Stimulated activated naive CD4-positive, alpha-beta T cell treated with Interleukin-2 at 50 U/mL for 16 hours (primary cell): ENCODE results near the gene LIPK.
"Not testable (repeated sequence)": the region's sequence is repeated elsewhere in the genome, so short reads cannot be mapped to it uniquely, and the experiment has no call there.

Experiments used
- DNase-seq: peaks from one replicate; lab custom pipeline; 2025; lab: John Stamatoyannopoulos, UW

LIPK gene

GRCh38 chr10:88715517-88715916 lies 9.5 kb downstream of the LIPK start:
- no peak for DNase-seq

DNA sequence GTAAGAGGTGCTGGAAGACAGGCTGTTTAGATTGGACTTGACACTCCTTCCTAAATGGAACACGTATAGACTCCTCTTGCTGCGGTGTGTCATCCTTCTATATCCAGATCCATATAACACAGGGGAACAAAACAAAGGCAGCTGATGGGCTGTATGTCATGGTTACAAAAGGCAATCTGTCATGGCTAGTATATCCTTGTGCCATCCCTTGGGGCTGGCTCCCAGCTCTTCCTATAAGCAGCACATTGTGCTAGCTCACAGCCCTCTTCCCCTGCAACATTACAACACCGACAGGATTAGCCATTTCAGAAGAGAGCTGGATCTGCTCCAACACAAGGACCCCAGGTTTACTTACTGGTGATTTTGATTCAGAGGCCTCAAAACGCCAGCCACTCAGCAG lies 15.3 kb downstream of the LIPK start:
- no peak for DNase-seq

GRCh38 chr10:88725798-88726197 lies 19.7 kb downstream of the LIPK start:
- DNase-seq = no peak

- DNase-seq = no peak
Measured at GRCh38 chr10:88728107-88728763, 22.2 kb downstream of the LIPK start.

DNA sequence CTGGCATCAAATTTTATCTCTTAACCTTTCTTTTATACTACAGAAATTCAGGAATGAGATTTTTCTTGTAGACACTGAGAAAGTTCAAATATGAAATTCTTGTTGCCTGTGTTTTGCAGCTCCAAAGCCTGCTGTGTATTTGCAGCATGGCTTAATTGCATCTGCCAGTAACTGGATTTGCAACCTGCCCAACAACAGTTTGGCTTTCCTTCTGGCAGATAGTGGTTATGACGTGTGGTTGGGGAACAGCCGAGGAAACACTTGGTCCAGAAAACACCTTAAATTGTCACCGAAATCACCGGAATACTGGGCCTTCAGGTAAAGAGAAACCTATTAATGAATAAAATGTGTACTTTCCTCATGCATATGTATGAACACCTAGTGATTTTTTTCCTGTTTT lies 24.8 kb downstream of the LIPK start:
- DNase-seq = no peak

DNA sequence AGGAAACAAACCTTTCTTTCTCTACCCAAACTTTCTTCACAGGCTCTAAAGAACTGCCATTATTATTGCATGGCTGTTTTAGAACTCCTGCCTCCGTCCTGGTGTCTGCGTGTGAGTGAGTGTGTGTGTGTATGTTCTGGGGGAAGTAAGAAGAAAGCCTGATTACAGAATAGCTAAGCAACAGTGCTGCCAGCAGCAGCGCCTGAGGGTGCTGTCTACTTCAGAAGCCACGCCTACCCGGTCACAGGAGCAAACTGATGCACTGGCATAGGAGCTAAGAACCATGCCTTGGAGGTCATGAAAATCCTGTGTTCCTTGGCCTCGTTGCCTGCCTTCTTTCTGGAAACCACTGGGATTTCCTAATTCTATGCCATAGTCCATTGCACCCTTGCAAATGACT lies 25.2 kb downstream of the LIPK start:
- no peak for DNase-seq

DNA sequence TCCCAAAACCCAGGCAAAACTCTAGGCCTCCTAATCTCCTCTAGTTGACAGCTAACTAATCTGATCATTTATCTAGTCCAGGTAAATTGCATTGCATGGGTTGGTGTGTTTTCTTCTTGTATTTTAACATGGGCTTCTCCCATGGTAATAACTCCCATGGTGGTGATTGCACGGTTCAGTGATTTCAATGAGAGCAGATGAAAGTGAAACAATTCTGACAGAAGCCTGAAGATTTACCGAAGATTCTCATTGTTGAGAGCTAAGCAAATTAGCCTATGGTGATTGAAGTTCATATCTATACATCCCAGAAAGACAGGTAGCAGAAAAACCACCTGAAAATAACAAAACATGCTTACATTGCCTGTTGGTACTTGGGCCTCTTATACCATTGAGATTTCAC lies 27.2 kb downstream of the LIPK start:
- no peak for DNase-seq

DNA sequence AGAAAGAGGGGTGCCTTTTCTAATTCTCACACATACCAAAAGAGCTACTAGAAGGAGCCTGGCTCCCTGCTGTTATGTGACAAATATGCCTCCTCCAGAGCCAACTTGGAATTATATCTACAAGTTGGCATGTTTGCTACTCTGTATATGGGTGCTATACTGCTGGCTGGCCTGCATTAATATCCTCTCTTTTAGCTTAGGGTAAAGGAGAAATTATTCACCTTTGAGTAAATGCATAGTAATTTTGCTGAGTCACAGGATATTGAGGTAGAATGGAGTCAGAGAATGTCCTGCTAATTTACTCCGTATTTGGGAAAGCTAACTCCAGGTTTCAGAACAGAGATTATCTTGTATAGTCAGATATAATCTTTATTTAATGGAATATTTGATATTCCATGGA lies 29.6 kb downstream of the LIPK start:
- DNase-seq = no peak

DNA sequence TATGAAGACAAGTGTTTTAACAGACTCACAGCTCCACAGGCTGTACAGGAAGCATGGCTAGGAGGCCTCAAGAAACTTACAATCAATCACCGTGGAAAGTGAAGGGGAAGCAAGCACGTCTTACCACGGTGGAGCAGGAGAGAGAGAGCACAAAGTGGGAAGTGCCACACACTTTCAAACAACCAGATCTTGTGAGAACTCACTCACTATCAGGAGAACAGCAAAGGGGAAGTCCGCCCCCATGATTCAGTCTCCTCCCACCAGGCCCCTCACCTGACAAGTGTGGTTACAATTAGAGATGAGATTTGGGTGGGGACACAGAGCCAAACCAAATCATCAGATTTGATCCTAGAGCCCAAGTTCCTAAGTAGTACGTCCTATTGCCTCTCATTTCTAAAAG lies 35.9 kb downstream of the LIPK start:
- not testable (repeated sequence) for DNase-seq

DNA sequence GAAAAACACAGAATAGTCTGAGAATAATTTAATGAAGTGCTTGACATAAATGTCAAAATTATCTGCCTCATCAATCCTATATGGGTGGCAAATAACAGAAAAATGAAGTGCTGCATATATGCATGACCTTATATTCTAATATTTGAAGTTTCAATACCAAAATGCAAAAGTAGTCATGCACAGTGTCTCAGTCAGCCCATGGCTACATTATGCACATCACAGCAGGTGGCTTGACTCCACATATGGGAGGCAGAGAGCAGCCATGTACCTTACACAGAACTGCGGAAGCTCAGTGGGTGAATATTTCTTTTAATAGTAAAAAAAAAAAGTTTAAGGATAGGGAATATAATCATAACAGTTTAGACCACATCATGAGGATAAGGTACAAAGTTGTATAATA lies 36.4 kb downstream of the LIPK start:
- DNase-seq = no peak

DNA sequence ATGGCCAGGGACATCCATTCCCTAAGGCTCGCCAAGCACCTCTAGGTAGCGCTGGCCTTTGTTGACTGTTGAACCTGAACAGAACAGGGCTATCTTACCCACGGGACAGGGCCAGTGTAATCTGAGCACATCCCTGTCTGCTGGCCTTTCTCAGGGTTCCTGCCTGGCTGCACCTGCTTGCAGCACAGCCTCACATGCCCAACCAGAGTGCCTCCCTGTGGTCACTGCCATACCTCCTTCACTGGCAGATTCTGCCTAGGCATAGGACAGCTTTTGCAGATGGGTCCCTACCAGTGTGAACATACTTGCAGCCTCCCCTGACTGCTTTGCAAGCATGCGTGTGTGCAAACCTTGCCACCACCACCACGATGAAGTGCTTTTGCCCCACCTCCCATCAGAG lies 38.0 kb downstream of the LIPK start:
- DNase-seq = no peak

DNA sequence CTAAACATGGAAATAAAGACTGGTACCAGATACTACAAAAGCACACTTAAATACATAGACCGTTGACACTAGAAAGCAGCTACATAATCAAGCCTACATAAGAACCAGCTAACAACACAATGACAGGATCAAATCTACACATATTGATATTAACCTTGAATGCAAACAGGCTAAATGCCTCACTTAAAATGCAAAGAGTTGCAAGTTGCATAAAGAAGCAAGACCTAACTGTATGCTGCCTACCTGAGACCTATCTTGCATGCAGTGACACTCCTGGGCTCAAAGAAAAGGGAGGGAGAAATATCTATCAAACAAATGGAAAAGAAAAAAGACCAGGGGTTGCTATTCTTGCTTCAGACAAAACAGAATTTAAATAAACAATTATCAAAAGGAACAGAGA lies 39.6 kb downstream of the LIPK start:
- DNase-seq = no peak

DNA sequence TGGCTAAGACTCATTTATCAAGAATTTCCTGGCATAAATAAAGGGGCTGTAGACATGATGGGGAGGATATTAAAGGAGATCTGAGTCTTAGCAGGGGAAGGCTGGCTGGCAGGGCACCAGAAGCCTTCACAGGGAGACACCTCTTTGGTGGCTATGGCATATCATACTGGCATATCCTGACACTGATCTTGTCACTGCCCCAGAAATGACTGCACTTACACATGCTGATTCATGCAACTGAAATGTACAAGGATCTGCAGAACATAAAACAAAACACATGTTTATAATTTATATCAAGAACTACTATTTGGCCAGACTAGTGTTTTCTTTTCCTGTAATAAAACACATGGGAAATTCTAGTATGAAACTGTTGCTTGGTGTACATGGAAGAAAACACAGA lies 48.2 kb downstream of the LIPK start:
- no peak for DNase-seq

DNA sequence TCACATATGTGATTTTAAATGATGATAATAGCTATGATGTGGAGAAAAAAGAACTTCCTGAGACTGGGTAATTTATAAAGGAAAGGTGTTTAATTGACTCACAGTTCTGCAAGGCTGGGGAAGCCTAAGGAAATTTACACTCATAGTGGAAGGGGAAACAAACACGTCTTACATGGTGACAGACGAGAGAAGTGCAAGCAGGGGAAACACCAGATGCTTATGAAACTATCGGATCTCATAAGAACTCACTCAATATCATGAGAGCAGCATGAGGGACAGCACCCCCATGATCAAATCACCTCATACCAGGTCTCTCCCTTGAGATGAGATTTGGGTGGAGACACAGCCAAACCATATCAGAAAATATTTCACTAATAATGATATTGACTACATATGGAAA lies 49.7 kb downstream of the LIPK start:
- peak; percentile 12 for DNase-seq

DNA sequence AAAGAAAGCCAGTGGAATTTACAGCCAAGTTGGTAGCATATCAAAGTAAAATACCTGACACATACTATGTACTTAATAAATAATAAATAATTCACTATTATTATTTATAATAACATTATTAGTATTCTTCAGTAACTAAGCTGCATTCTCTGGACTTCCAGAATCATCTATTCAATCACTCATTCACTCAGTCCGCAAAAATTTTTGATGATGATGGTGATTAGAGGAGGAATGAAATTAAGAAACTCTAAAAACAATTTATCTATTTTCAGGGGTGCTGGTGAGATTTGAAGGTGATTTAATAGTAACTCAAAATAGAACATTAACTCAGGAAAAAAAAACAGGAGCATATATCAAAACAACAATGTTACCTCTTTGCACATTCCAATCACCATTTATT lies 50.6 kb downstream of the LIPK start:
- DNase-seq = no peak

- no peak for DNase-seq
Measured at GRCh38 chr10:88759366-88760101, 53.5 kb downstream of the LIPK start, which contains the start of gene LIPN. TSS of gene LIPN (plus strand) at chr10:88760020. CDS start at chr10:88761406, 1,386 bp downstream.

DNA sequence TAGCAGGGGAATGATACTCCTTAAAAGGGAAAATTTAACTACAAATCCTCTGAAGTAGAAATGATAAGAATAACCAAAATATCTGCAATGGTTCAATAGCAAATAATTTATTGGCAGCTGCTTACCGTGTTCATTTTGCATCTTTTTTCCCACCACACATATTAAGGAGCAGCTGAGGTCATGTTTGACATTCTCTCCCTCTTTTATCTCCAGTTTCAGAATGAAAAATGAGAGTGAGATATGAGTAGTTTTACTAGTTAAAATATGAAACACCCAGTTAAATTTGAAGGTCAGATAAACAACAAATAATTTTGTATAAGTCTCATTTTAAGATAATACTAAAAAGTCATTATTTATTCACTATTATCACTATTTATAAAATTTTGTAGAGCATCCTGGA lies 56.9 kb downstream of the LIPK start:
- no peak for DNase-seq

DNA sequence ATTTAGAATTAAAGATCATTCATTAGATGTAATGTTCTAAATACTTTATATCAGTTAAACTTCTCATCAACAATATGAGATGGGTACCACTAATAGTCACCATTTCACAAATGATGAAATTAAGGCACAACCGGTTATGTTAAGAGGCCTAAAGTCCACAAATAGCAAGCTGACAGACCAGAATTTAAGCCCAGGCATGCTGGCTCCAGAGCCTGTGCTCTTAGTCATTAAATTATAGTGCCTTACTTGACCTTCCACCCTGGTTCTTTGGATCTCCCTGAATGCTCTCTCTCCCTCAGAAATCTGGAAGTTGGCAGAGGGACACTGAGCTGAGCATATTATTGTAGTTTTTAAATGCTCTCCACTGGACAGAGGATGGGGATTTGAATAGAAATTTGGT lies 57.4 kb downstream of the LIPK start:
- DNase-seq = no peak

GRCh38 chr10:88764110-88764509 lies 58.1 kb downstream of the LIPK start:
- DNase-seq = no peak

GRCh38 chr10:88765816-88766215 lies 59.8 kb downstream of the LIPK start:
- no peak for DNase-seq

GRCh38 chr10:88769384-88769783 lies 63.3 kb downstream of the LIPK start:
- DNase-seq = no peak

- DNase-seq = no peak
Measured at GRCh38 chr10:88781206-88781605, 75.2 kb downstream of the LIPK start.

DNA sequence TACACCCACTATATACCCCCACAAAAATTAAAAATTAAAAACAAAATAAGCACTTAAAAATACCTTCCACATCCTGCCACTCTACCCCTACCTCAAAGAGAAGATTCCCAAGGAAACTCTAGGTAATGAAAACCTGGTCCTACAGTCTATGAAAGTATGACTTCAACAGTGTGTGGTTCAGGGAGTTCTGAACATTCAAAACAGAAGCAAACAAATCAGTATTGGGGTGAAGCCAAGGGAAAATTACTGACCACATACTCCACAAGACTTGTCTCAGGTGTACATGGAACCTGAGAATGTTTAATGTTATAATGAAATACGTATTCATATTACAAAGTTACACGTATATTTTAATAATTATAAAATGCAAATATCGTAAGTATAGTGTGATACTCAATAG lies 76.2 kb downstream of the LIPK start:
- no peak for DNase-seq

- no peak for DNase-seq
Measured at GRCh38 chr10:88783724-88784123, 77.7 kb downstream of the LIPK start.
